Adrenal gland (tissue), 12 donors: ENCODE results near the gene PLEKHA6. TPM values are rescaled to one million over a fixed set of nuclear protein-coding genes. Genes with fewer than 3 reads are reported as not detected.
A peak's percentile ranks its signal among the peaks of the same experiment; 100 is the strongest.

ENCODE experiments used
- DNase-seq, 7 donors: peaks; one replicate each; pipeline ENCODE4 v3.0.0-alpha.2; 2019 to 2020
- H3K27ac ChIP-seq, 5 donors: fragments of 200-600 bp; sonication (generic) in 4 of 5; 1 replicate in 3 of 5; 2 replicates in 2 of 5; pipeline versions ENCODE4 v1.5.1 to v1.8.0; 2016 to 2020; ENCODE audit warnings: mild to moderate bottlenecking in 1 of 5
- H3K27me3 ChIP-seq: fragments of 200-600 bp; 2 replicates; pipeline ENCODE4 v1.8.0; 2021
- H3K36me3 ChIP-seq, 2 donors: fragments of 200-600 bp; replicated peaks in 1 of 2; 1 replicate in 1 of 2; 2 replicates in 1 of 2; pipeline versions ENCODE4 v1.5.1 to v1.8.0; 2018 to 2022
- H3K4me1 ChIP-seq, 2 donors: fragments of 200-600 bp; replicated peaks in 1 of 2; 1 replicate in 1 of 2; 2 replicates in 1 of 2; pipeline versions ENCODE4 v1.5.1 to v1.8.0; 2018 to 2021
- H3K4me3 ChIP-seq, 4 donors: fragments of 200-600 bp; sonication (generic) in 3 of 4; one replicate each; pipeline ENCODE4 v1.5.1; 2016 to 2018
- H3K9me3 ChIP-seq, 3 donors: fragments of 200-600 bp; sonication (generic) in 1 of 3; replicated peaks in 1 of 3; 1 replicate in 2 of 3; 2 replicates in 1 of 3; pipeline versions ENCODE4 v1.5.1 to v1.8.0; 2016 to 2021
- CTCF ChIP-seq, 6 experiments: fragments of 450-650 bp in 4 of 6; fragments of 200-600 bp in 2 of 6; sonication (generic) in 1 of 6; IDR thresholded peaks; 1 replicate in 5 of 6; 2 replicates in 1 of 6; pipeline versions ENCODE4 v1.5.1 to v1.8.0; 2016 to 2021; ENCODE audit warnings: antibody characterized with exemption in 6 of 6, mild to moderate bottlenecking in 2 of 6, moderate library complexity in 1 of 6
- POLR2A ChIP-seq, 2 donors: fragments of 450-650 bp; IDR thresholded peaks; one replicate each; pipeline ENCODE4 v1.6.1; 2017; ENCODE audit warnings: antibody characterized with exemption in 2 of 2, mild to moderate bottlenecking in 2 of 2, moderate library complexity in 1 of 2
- WGBS, 4 donors: extraction: QIAGEN DNeasy Blood & Tissue Kit in 2 of 4; methylation state at CpG; one replicate each; pipeline versions ENCODE4 v1.1.5 to v1.1.7; 2013 to 2017; 5-methylcytosine and 5-hydroxymethylcytosine counted together
- intact Hi-C, 2 donors: fragments of 100-400 bp; cut with DNase I; formaldehyde crosslinking; loops; one replicate each; pipeline versions ENCODE4 v1.14.1 to v1.15.0; 2022 to 2023
- polyA plus RNA-seq, 3 donors: library from polyadenylated mRNA; stranded (reverse); fragments of 200-250 nt in 2 of 3; fragments of 350-450 nt in 1 of 3; fragmentation: Illumina TruSeq in 1 of 3; extraction: RNeasy Lipid Tissue Mini Kit (QIAGEN cat#74804) in 1 of 3; gene quantifications; one replicate each; pipeline ENCODE4 v1.2.3, GENCODE V29; 2013 to 2014
- total RNA-seq, 9 donors: library from RNA; depleted of rRNA in 4 of 9; stranded (reverse); fragments of >200 nt in 4 of 9; fragments of 120-200 nt in 1 of 9; fragmentation: NEBNext Ultra II Directional in 1 of 9; extraction: Animal tissue kit (Norgen Biotek cat#: 25700) in 1 of 9; gene quantifications; one replicate each; pipeline versions ENCODE4 v1.1.0 to v1.2.4, GENCODE V29; 2013 to 2023
- donor health status: healthy with polysubstance abuse.
- donor health status: Bipolar disorder and iron deficiency.
- donor health status: DM: yes; HTN: yes; CAD: no.
- donor health status: DM: no; HTN: no; CAD: no.
- donor health status: DM: no; HTN: no; CAD: no.
- donor health status: DM: yes; HTN: yes; CAD: no.

PLEKHA6 gene
- total and polyA plus RNA-seq, 12 donors, result 2.2 to 13.8 (median 5.1) TPM

- intact Hi-C loops, result no loop called here
- DNase-seq, result no peak
- Histone ChIP-seq H3K27ac (peak overlapping the region in 1 of 5 donors; percentile 22), H3K36me3 (no peaks in the 10 kb centered on the region), H3K4me3 (no peak overlapping the region), H3K4me1 (peaks cover 0 to 8% of the 10 kb centered on the region in 2 donors), H3K27me3 (no peaks in the 10 kb centered on the region), H3K9me3 (no peaks in the 10 kb centered on the region)
- 76 to 85% (median 80%) methylated on average over 4 to 5 of the region's 5 CpGs for WGBS, 4 donors
- TF ChIP-seq POLR2A (IDR thresholded peaks at IDR 0.05), result no peak
- TF ChIP-seq CTCF (IDR thresholded peaks at IDR 0.05), result no peak
These were observed 93.2 kb downstream of the PLEKHA6 start for GRCh38 chr1:204266504-204267034.

GRCh38 chr1:204265665-204266064 is 94.1 kb downstream of the PLEKHA6 start:
- Histone ChIP-seq H3K9me3 (no peaks in the 10 kb centered on the region), H3K27ac (no peak overlapping the region), H3K4me1 (peaks cover 0 to 8% of the 10 kb centered on the region in 2 donors), H3K27me3 (no peaks in the 10 kb centered on the region), H3K36me3 (no peaks in the 10 kb centered on the region), H3K4me3 (no peak overlapping the region)
- intact Hi-C loops, result no loop called here
- no peak for TF ChIP-seq CTCF (IDR thresholded peaks at IDR 0.05)
- TF ChIP-seq POLR2A (IDR thresholded peaks at IDR 0.05), result no peak
- 66 to 75% (median 70%) methylated on average over 2 of the region's 2 CpGs for WGBS, 4 donors
- no peak for DNase-seq

- TF ChIP-seq POLR2A (IDR thresholded peaks at IDR 0.05) (no peak), CTCF (IDR thresholded peaks at IDR 0.05) (no peak)
- 76 to 84% (median 80%) methylated on average over 8 of the region's 8 CpGs; no CpG with 5 or more reads in 1 of the 4 donors for WGBS, 4 donors
- H3K4me3 ChIP-seq, result no peak overlapping the region
- intact Hi-C loops, result no loop called here
- no peaks in the 10 kb centered on the region for H3K27me3 ChIP-seq
- H3K4me1 ChIP-seq, result peaks cover 0 to 8% of the 10 kb centered on the region in 2 donors
- H3K36me3 ChIP-seq, result no peaks in the 10 kb centered on the region
- no peak for DNase-seq
- H3K9me3 ChIP-seq, result no peaks in the 10 kb centered on the region
- H3K27ac ChIP-seq, result peak overlapping the region in 1 of 5 donors; percentile 16
These were observed 94.9 kb downstream of the PLEKHA6 start for GRCh38 chr1:204264805-204265204.

- H3K4me3 ChIP-seq, result no peak overlapping the region
- peaks cover 0 to 8% of the 10 kb centered on the region in 2 donors for H3K4me1 ChIP-seq
- DNase-seq, result no peak
- no peaks in the 10 kb centered on the region for H3K9me3 ChIP-seq
- no peaks in the 10 kb centered on the region for H3K27me3 ChIP-seq
- H3K27ac ChIP-seq, result peak overlapping the region in 1 of 5 donors; percentile 20
- H3K36me3 ChIP-seq, result no peaks in the 10 kb centered on the region
- TF ChIP-seq CTCF (IDR thresholded peaks at IDR 0.05) (no peak), POLR2A (IDR thresholded peaks at IDR 0.05) (no peak)
- 54 to 75% (median 73%) methylated on average over 9 to 13 of the region's 13 CpGs for WGBS, 4 donors
- intact Hi-C loops, result no loop called here
These were observed 96.3 kb downstream of the PLEKHA6 start for GRCh38 chr1:204263254-204263910.
